Measurements from ENCODE around the gene GUCY1B1. TPM values are rescaled to one million over a fixed set of nuclear protein-coding genes. Genes with fewer than 3 reads are reported as not detected.

GUCY1B1 gene
- total RNA-seq = 10 to 100 TPM; 21.1 to 26.8 TPM
- long read RNA-seq, donor 1, transcript GUCY1B1-201 (14 exons, 3,124 nt) = major isoform, 6 of 9 reads
- long read RNA-seq, donor 1, partial matches to known transcripts = 1 of 9 reads
- long read RNA-seq, donor 1, other reads (novel, unspliced or antisense) = 1 of 9 reads
- long read RNA-seq, donor 2, transcript GUCY1B1-201 (14 exons, 3,124 nt) = major isoform, 8 of 26 reads
- long read RNA-seq, donor 2, partial matches to known transcripts = 14 of 26 reads
- long read RNA-seq, donor 2, other reads (novel, unspliced or antisense) = 3 of 26 reads

GRCh38 chr4:155758481-155759371 lies at the start of gene GUCY1B1:
TSS of gene GUCY1B1 (plus strand) at chr4:155759021. CDS start at chr4:155759141, 120 bp downstream.
- intact Hi-C loops (cut with DNase I) = no loop called here
- DNase-seq (ENCODE audit: low spot score) = peak; percentile 98

- intact Hi-C loops (cut with DNase I) = no loop called here
Measured at GRCh38 chr4:155709918-155710317, 48.9 kb upstream of the GUCY1B1 start.

GRCh38 chr4:155711556-155711955 lies 47.3 kb upstream of the GUCY1B1 start:
- DNase-seq (ENCODE audit: low spot score) = no peak
- intact Hi-C loops (cut with DNase I) = no loop called here

More at GRCh38 chr4:155709918-155710317, 48.9 kb upstream of the GUCY1B1 start:
- DNase-seq (ENCODE audit: low spot score) = no peak

GRCh38 chr4:155712846-155713245 lies 46.0 kb upstream of the GUCY1B1 start:
- no peak for DNase-seq (ENCODE audit: low spot score)
- intact Hi-C loops (cut with DNase I) = no loop called here

- intact Hi-C loops (cut with DNase I) = no loop called here
- DNase-seq (ENCODE audit: low spot score) = no peak
Measured at GRCh38 chr4:155713911-155714310, 44.9 kb upstream of the GUCY1B1 start.

GRCh38 chr4:155722336-155722735 lies 36.5 kb upstream of the GUCY1B1 start:
- DNase-seq (ENCODE audit: low spot score) = no peak
- intact Hi-C loops (cut with DNase I) = no loop called here

- DNase-seq (ENCODE audit: low spot score) = no peak
- intact Hi-C loops (cut with DNase I) = no loop called here
Measured at GRCh38 chr4:155722816-155723499, 35.9 kb upstream of the GUCY1B1 start.

- intact Hi-C loops (cut with DNase I) = no loop called here
- no peak for DNase-seq (ENCODE audit: low spot score)
Measured at GRCh38 chr4:155724731-155725130, 34.1 kb upstream of the GUCY1B1 start.

- intact Hi-C loops (cut with DNase I) = no loop called here
- DNase-seq (ENCODE audit: low spot score) = no peak
Measured at GRCh38 chr4:155734065-155734464, 24.8 kb upstream of the GUCY1B1 start.

- intact Hi-C loops (cut with DNase I) = no loop called here
- DNase-seq (ENCODE audit: low spot score) = no peak
Measured at GRCh38 chr4:155734951-155735350, 23.9 kb upstream of the GUCY1B1 start.

GRCh38 chr4:155735496-155735895 lies 23.3 kb upstream of the GUCY1B1 start:
- intact Hi-C loops (cut with DNase I) = no loop called here
- DNase-seq (ENCODE audit: low spot score) = no peak

- intact Hi-C loops (cut with DNase I) = no loop called here
- no peak for DNase-seq (ENCODE audit: low spot score)
Measured at GRCh38 chr4:155738548-155738947, 20.3 kb upstream of the GUCY1B1 start.

GRCh38 chr4:155741546-155741945 lies 17.3 kb upstream of the GUCY1B1 start:
- intact Hi-C loops (cut with DNase I) = no loop called here

GRCh38 chr4:155742310-155743015 lies 16.4 kb upstream of the GUCY1B1 start:
- no peak for DNase-seq (ENCODE audit: low spot score)

More at GRCh38 chr4:155741546-155741945, 17.3 kb upstream of the GUCY1B1 start:
- DNase-seq (ENCODE audit: low spot score) = no peak

GRCh38 chr4:155745984-155746383 lies 12.8 kb upstream of the GUCY1B1 start:
- DNase-seq (ENCODE audit: low spot score) = no peak
- intact Hi-C loops (cut with DNase I) = no loop called here

More at GRCh38 chr4:155742310-155743015, 16.4 kb upstream of the GUCY1B1 start:
- intact Hi-C loops (cut with DNase I) = no loop called here

- intact Hi-C loops (cut with DNase I) = no loop called here
- no peak for DNase-seq (ENCODE audit: low spot score)
Measured at GRCh38 chr4:155748039-155748438, 10.8 kb upstream of the GUCY1B1 start.

GRCh38 chr4:155749041-155749440 lies 9.8 kb upstream of the GUCY1B1 start:
- intact Hi-C loops (cut with DNase I) = no loop called here
- DNase-seq (ENCODE audit: low spot score) = no peak

- DNase-seq (ENCODE audit: low spot score) = no peak
- intact Hi-C loops (cut with DNase I) = no loop called here
Measured at GRCh38 chr4:155751569-155751968, 7.3 kb upstream of the GUCY1B1 start.

GRCh38 chr4:155757745-155758265 lies 1.0 kb upstream of the GUCY1B1 start:
- intact Hi-C loops (cut with DNase I) = no loop called here
- DNase-seq (ENCODE audit: low spot score) = no peak

Data from posterior vena cava (tissue), 2 donors.